ENCODE data around the gene SERPINB5. TPM values are rescaled to one million over a fixed set of nuclear protein-coding genes. Genes with fewer than 3 reads are reported as not detected.
"Not testable (repeated sequence)": the region's sequence is repeated elsewhere in the genome, so short reads cannot be mapped to it uniquely, and the experiment has no call there.

The SERPINB5 gene
- total RNA-seq, 5 donors from 2014 or later (not counting 1 experiment from before 2014, with no cell fraction given), result not detected

- no peak overlapping the region for H3K27ac Mint-ChIP-seq
- no peaks in the 10 kb centered on the region for H3K27me3 Mint-ChIP-seq
- Histone ChIP-seq H3K4me3 (ENCODE audit: control insufficient read depth in 1 of 2, extremely low read depth in 1 of 2, low read length in 1 of 2) (no peak overlapping the region), H3K4me1 (ENCODE audit: control insufficient read depth in 1 of 2, extremely low read depth in 1 of 2, insufficient read depth in 2 of 2, low read length in 2 of 2) (no peaks in the 10 kb centered on the region), H3K36me3 (ENCODE audit: control insufficient read depth in 2 of 2, extremely low read depth in 1 of 2, insufficient read depth in 1 of 2, low read length in 1 of 2) (no peaks in the 10 kb centered on the region), H3K27me3 (replicated peaks in 1 of 2; ENCODE audit: control insufficient read depth in 2 of 2, extremely low read depth in 1 of 2, insufficient read depth in 2 of 2, low read length in 1 of 2) (peaks cover 0 to 3% of the 10 kb centered on the region in 2 experiments), H3K27ac (ENCODE audit: low read length) (no peak overlapping the region), H3K9me3 (no peaks in the 10 kb centered on the region)
- H3K9me3 Mint-ChIP-seq, result no peaks in the 10 kb centered on the region
- no peaks in the 10 kb centered on the region for H3K36me3 Mint-ChIP-seq
- no peaks in the 10 kb centered on the region for H3K4me1 Mint-ChIP-seq
- no peak for ATAC-seq (replicated peaks in 1 of 4)
- ChIA-PET POLR2A (no interaction called here), CTCF (interaction anchor here (0.6 to 1.2 kb wide), 2 partner anchors 10 to 430 kb away, joined by 4 read pairs; no protein-coding TSS in a partner anchor)
- 84% methylated on average over 2 of the region's 3 CpGs for WGBS (ENCODE audit: insufficient coverage)
- DNase-seq, result no peak
- H3K4me3 Mint-ChIP-seq, result no peak overlapping the region
Measured at GRCh38 chr18:63446266-63446665, 30.5 kb upstream of the SERPINB5 start.

- ATAC-seq (replicated peaks in 1 of 4) (no peak), DNase-seq (no peak)
- H3K9me3 ChIP-seq, result no peaks in the 10 kb centered on the region
- Mint-ChIP-seq H3K36me3 (no peaks in the 10 kb centered on the region), H3K27ac (no peak overlapping the region), H3K4me1 (no peaks in the 10 kb centered on the region), H3K4me3 (no peak overlapping the region), H3K27me3 (no peaks in the 10 kb centered on the region), H3K9me3 (no peaks in the 10 kb centered on the region)
- no peak overlapping the region for H3K4me3 ChIP-seq (ENCODE audit: control insufficient read depth in 1 of 2, extremely low read depth in 1 of 2, low read length in 1 of 2)
- peaks cover 0 to 3% of the 10 kb centered on the region in 2 experiments for H3K27me3 ChIP-seq (replicated peaks in 1 of 2; ENCODE audit: control insufficient read depth in 2 of 2, extremely low read depth in 1 of 2, insufficient read depth in 2 of 2, low read length in 1 of 2)
- no CpG with 5 or more reads among the region's 5 CpGs for WGBS (ENCODE audit: insufficient coverage)
- POLR2A ChIA-PET, result no interaction called here
- no peaks in the 10 kb centered on the region for H3K4me1 ChIP-seq (ENCODE audit: control insufficient read depth in 1 of 2, extremely low read depth in 1 of 2, insufficient read depth in 2 of 2, low read length in 2 of 2)
- H3K36me3 ChIP-seq (ENCODE audit: control insufficient read depth in 2 of 2, extremely low read depth in 1 of 2, insufficient read depth in 1 of 2, low read length in 1 of 2), result no peaks in the 10 kb centered on the region
- no peak overlapping the region for H3K27ac ChIP-seq (ENCODE audit: low read length)
- CTCF ChIA-PET, result interaction anchor here in 1 of 2 donors (1.2 kb wide), 1 partner anchor 10 kb away, joined by 4 read pairs; no protein-coding TSS in a partner anchor
Measured at GRCh38 chr18:63447066-63447465, 29.7 kb upstream of the SERPINB5 start.

DNA sequence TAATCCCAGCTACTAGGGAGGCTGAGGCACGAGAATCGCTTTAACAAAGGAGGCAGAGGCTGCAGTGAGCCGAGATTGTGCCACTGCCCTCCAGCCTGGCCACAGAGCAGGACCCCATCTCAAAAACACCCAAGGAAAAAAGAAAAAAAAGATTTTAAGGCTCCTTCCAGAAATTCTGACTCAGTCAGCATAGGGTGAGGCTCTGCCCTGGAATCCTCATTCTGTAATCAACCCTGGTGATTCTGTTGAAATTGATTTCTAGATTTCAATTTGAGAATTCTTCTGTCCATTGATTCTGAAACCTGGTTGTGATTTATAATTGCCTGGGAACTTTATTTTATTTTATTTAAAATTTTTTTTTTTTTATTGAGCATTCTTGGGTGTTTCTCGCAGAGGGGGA lies 27.3 kb upstream of the SERPINB5 start:
- no peak for ATAC-seq (replicated peaks in 1 of 4)
- Mint-ChIP-seq H3K36me3 (no peaks in the 10 kb centered on the region), H3K27ac (no peak overlapping the region), H3K4me3 (no peak overlapping the region), H3K4me1 (no peaks in the 10 kb centered on the region), H3K9me3 (no peaks in the 10 kb centered on the region), H3K27me3 (no peaks in the 10 kb centered on the region)
- H3K36me3 ChIP-seq (ENCODE audit: control insufficient read depth in 2 of 2, extremely low read depth in 1 of 2, insufficient read depth in 1 of 2, low read length in 1 of 2), result no peaks in the 10 kb centered on the region
- H3K4me3 ChIP-seq (ENCODE audit: control insufficient read depth in 1 of 2, extremely low read depth in 1 of 2, low read length in 1 of 2), result no peak overlapping the region
- CTCF ChIA-PET, result no interaction called here
- POLR2A ChIA-PET, result no interaction called here
- no CpG with 5 or more reads among the region's 4 CpGs for WGBS (ENCODE audit: insufficient coverage)
- no peak for DNase-seq
- peaks cover 0 to 3% of the 10 kb centered on the region in 2 experiments for H3K27me3 ChIP-seq (replicated peaks in 1 of 2; ENCODE audit: control insufficient read depth in 2 of 2, extremely low read depth in 1 of 2, insufficient read depth in 2 of 2, low read length in 1 of 2)
- no peaks in the 10 kb centered on the region for H3K4me1 ChIP-seq (ENCODE audit: control insufficient read depth in 1 of 2, extremely low read depth in 1 of 2, insufficient read depth in 2 of 2, low read length in 2 of 2)
- H3K27ac ChIP-seq (ENCODE audit: low read length), result no peak overlapping the region
- H3K9me3 ChIP-seq, result no peaks in the 10 kb centered on the region

- ATAC-seq (replicated peaks in 1 of 4), result no peak
- H3K36me3 Mint-ChIP-seq, result no peaks in the 10 kb centered on the region
- no peak overlapping the region for H3K4me3 ChIP-seq (ENCODE audit: control insufficient read depth in 1 of 2, extremely low read depth in 1 of 2, low read length in 1 of 2)
- CTCF ChIA-PET, result no interaction called here
- H3K27ac Mint-ChIP-seq, result no peak overlapping the region
- H3K27ac ChIP-seq (ENCODE audit: low read length), result no peak overlapping the region
- no peaks in the 10 kb centered on the region for H3K9me3 ChIP-seq
- H3K4me1 Mint-ChIP-seq, result no peaks in the 10 kb centered on the region
- no peaks in the 10 kb centered on the region for H3K36me3 ChIP-seq (ENCODE audit: control insufficient read depth in 2 of 2, extremely low read depth in 1 of 2, insufficient read depth in 1 of 2, low read length in 1 of 2)
- H3K4me3 Mint-ChIP-seq, result no peak overlapping the region
- DNase-seq, result no peak
- peaks cover 0 to 8% of the 10 kb centered on the region in 2 experiments for H3K27me3 ChIP-seq (replicated peaks in 1 of 2; ENCODE audit: control insufficient read depth in 2 of 2, extremely low read depth in 1 of 2, insufficient read depth in 2 of 2, low read length in 1 of 2)
- POLR2A ChIA-PET, result no interaction called here
- peaks cover 0 to 1% of the 10 kb centered on the region in 2 donors for H3K27me3 Mint-ChIP-seq
- no peaks in the 10 kb centered on the region for H3K4me1 ChIP-seq (ENCODE audit: control insufficient read depth in 1 of 2, extremely low read depth in 1 of 2, insufficient read depth in 2 of 2, low read length in 2 of 2)
- H3K9me3 Mint-ChIP-seq, result no peaks in the 10 kb centered on the region
- 91% methylated on average over 5 of the region's 9 CpGs for WGBS (ENCODE audit: insufficient coverage)
Measured at GRCh38 chr18:63451799-63452660, 24.7 kb upstream of the SERPINB5 start.

GRCh38 chr18:63452751-63453150 lies 24.0 kb upstream of the SERPINB5 start:
- H3K4me1 Mint-ChIP-seq; DNase-seq; H3K9me3 Mint-ChIP-seq; H3K36me3 Mint-ChIP-seq; H3K36me3 ChIP-seq (ENCODE audit: control insufficient read depth in 2 of 2, extremely low read depth in 1 of 2, insufficient read depth in 1 of 2, low read length in 1 of 2); CTCF ChIA-PET; H3K27me3 Mint-ChIP-seq; H3K27ac Mint-ChIP-seq; H3K27ac ChIP-seq (ENCODE audit: low read length); H3K27me3 ChIP-seq (replicated peaks in 1 of 2; ENCODE audit: control insufficient read depth in 2 of 2, extremely low read depth in 1 of 2, insufficient read depth in 2 of 2, low read length in 1 of 2); ATAC-seq (replicated peaks in 1 of 4); H3K4me1 ChIP-seq (ENCODE audit: control insufficient read depth in 1 of 2, extremely low read depth in 1 of 2, insufficient read depth in 2 of 2, low read length in 2 of 2); H3K4me3 Mint-ChIP-seq; H3K4me3 ChIP-seq (ENCODE audit: control insufficient read depth in 1 of 2, extremely low read depth in 1 of 2, low read length in 1 of 2); POLR2A ChIA-PET; H3K9me3 ChIP-seq: not testable (repeated sequence)
- WGBS (ENCODE audit: insufficient coverage), result 83% methylated on average over 2 of the region's 5 CpGs

- Mint-ChIP-seq H3K27ac (no peak overlapping the region), H3K4me1 (no peaks in the 10 kb centered on the region), H3K27me3 (peaks cover 0 to 3% of the 10 kb centered on the region in 2 donors), H3K9me3 (no peaks in the 10 kb centered on the region), H3K4me3 (no peak overlapping the region), H3K36me3 (no peaks in the 10 kb centered on the region)
- H3K27ac ChIP-seq (ENCODE audit: low read length), result no peak overlapping the region
- POLR2A ChIA-PET, result interaction anchor here in 1 of 2 donors (0.6 kb wide), 1 partner anchor 899 kb away, joined by 3 read pairs; no protein-coding TSS in a partner anchor
- CTCF ChIA-PET, result no interaction called here
- ATAC-seq (replicated peaks in 1 of 4) (no peak), DNase-seq (no peak)
- H3K9me3 ChIP-seq, result no peaks in the 10 kb centered on the region
- no peaks in the 10 kb centered on the region for H3K36me3 ChIP-seq (ENCODE audit: control insufficient read depth in 2 of 2, extremely low read depth in 1 of 2, insufficient read depth in 1 of 2, low read length in 1 of 2)
- H3K4me1 ChIP-seq (ENCODE audit: control insufficient read depth in 1 of 2, extremely low read depth in 1 of 2, insufficient read depth in 2 of 2, low read length in 2 of 2), result no peaks in the 10 kb centered on the region
- H3K4me3 ChIP-seq (ENCODE audit: control insufficient read depth in 1 of 2, extremely low read depth in 1 of 2, low read length in 1 of 2), result no peak overlapping the region
- 67% methylated on average over 1 of the region's 8 CpGs for WGBS (ENCODE audit: insufficient coverage)
- peaks cover 0 to 6% of the 10 kb centered on the region in 2 experiments for H3K27me3 ChIP-seq (replicated peaks in 1 of 2; ENCODE audit: control insufficient read depth in 2 of 2, extremely low read depth in 1 of 2, insufficient read depth in 2 of 2, low read length in 1 of 2)
Measured at GRCh38 chr18:63454497-63454896, 22.3 kb upstream of the SERPINB5 start.

Data from T-cell (primary cell).